K562 (cell line): ENCODE results near the gene IRGQ. TPM values are rescaled to one million over a fixed set of nuclear protein-coding genes. Genes with fewer than 3 reads are reported as not detected.

Source experiments
- CBX8 ChIP-seq: fragments of 200-600 bp; sonication (generic); IDR thresholded peaks from 2 replicates; pipeline ENCODE4 v1.6.1; 2012; ENCODE audit warnings: borderline replicate concordance, mixed run types, low read depth, mild to moderate bottlenecking, moderate library complexity, mixed read lengths, low read length, control low read depth, inconsistent platforms; ENCODE audit not compliant: poor library complexity, severe bottlenecking; ENCODE audit errors: extremely low read depth
- MTA1 ChIP-seq: fragments of 450-650 bp; IDR thresholded peaks from 2 replicates; pipeline ENCODE4 v1.6.1; 2017; ENCODE audit warnings: borderline replicate concordance
- NEUROD1 ChIP-seq: fragments of 150-350 bp; IDR thresholded peaks from 2 replicates; pipeline ENCODE4 v1.6.1; 2014; ENCODE audit warnings: borderline replicate concordance, low read length, low read depth; ENCODE audit not compliant: partially characterized antibody
- ZKSCAN3 ChIP-seq: fragments of 250-450 bp; sonication (Bioruptor Pico); IDR thresholded peaks from 2 replicates; pipeline ENCODE4 v1.4.0; 2020
- polyA plus RNA-seq, 8 experiments: library from polyadenylated mRNA; depleted of rRNA in 4 of 8; stranded (reverse) in 5 of 8; unstranded in 3 of 8; fragments of >200 nt; fragmentation: Nextera tagmentation in 2 of 8; fragmentation: Illumina TruSeq in 1 of 8; extraction: Ambion mirVana in 2 of 8; extraction: Trizol in 1 of 8; gene quantifications; 2 replicates each; pipeline versions ENCODE4 v1.2.1 to v1.2.3, GENCODE V29; 2011 to 2014; ENCODE audit warnings: inconsistent platforms in 1 of 8, missing spikeins in 1 of 8
- total RNA-seq, 7 experiments: library from RNA; depleted of rRNA in 6 of 7; stranded (reverse); fragments of >200 nt in 6 of 7; fragmentation: Illumina TruSeq in 2 of 7; extraction: Trizol in 2 of 7; gene quantifications; 2 replicates each; pipeline versions ENCODE4 v1.2.1 to v1.2.3, GENCODE V29; 2011 to 2021; ENCODE audit warnings: low replicate concordance in 1 of 7
- TF ChIP-seq, protein P1 (sequence below): fragments of 450-650 bp; formaldehyde crosslinking; conservative IDR thresholded peaks from 2 replicates; pipeline ENCODE4 v1.4.0; 2022; ENCODE audit warnings: mild to moderate bottlenecking, missing genetic modification characterization
- TF ChIP-seq, protein P2 (sequence below): sonication (generic); formaldehyde crosslinking; IDR thresholded peaks from 2 replicates; pipeline ENCODE4 v1.8.1; 2022; ENCODE audit warnings: missing genetic modification reagents

Gene IRGQ
- total and polyA plus RNA-seq, 9 of the 15 experiments (the other 6 are each of a cell fraction or from before 2014, with no cell fraction given), result 3.5 to 19.2 (median 7.9) TPM

DNA sequence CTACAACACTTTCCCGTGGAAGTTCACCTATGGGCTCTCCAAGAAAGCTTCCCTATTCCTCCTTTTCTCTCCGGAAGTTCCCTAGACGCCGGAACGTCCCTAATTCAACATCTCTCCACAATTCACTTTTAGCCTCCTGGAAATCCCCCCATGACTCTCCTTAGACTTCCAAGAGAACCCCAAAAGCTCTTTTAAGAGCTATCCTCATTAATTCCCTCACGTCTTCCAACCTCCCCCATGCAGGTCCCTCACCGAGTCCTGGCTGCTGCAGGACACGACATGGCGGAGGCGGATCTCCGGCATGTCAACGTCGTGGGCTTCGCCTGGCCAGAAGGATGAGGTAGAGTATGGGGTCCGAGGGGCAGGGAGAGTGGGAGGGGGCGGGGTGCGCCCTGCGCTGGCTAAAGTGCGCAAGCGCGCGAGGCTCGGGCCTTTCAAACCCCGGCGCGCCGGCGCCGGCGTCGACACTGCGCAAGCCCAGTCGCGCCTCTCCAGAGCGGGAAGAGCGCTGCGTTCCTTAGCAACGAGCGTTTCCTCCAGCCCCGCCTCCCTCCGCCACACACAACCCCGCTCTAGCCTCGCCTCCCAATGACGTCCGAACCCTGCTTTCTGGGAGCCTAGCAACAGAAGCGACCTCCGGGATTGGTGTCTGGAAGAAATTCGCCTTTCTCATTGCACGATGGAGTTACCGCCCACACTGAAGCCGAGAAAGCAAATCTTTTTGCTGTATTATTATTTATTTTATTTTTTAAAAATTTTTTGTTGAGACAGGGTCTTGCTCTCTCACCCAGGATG lies 20.6 kb downstream of the IRGQ start, which contains the start of the genes PINLYP and XRCC1 (continued):
- TF ChIP-seq, protein P1, sequence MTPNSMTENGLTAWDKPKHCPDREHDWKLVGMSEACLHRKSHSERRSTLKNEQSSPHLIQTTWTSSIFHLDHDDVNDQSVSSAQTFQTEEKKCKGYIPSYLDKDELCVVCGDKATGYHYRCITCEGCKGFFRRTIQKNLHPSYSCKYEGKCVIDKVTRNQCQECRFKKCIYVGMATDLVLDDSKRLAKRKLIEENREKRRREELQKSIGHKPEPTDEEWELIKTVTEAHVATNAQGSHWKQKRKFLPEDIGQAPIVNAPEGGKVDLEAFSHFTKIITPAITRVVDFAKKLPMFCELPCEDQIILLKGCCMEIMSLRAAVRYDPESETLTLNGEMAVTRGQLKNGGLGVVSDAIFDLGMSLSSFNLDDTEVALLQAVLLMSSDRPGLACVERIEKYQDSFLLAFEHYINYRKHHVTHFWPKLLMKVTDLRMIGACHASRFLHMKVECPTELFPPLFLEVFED, result no peak
- TF ChIP-seq ZKSCAN3 (CRISPR knock-in tag), result no peak
- TF ChIP-seq NEUROD1, result no peak
- TF ChIP-seq, protein P2, sequence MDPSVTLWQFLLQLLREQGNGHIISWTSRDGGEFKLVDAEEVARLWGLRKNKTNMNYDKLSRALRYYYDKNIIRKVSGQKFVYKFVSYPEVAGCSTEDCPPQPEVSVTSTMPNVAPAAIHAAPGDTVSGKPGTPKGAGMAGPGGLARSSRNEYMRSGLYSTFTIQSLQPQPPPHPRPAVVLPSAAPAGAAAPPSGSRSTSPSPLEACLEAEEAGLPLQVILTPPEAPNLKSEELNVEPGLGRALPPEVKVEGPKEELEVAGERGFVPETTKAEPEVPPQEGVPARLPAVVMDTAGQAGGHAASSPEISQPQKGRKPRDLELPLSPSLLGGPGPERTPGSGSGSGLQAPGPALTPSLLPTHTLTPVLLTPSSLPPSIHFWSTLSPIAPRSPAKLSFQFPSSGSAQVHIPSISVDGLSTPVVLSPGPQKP, result no peak
- TF ChIP-seq CBX8, result no peak
- TF ChIP-seq MTA1, result peak; percentile 92
